Testis (tissue), 2 donors: ENCODE measurements around the gene VGLL2.

Source experiments
- POLR2A ChIP-seq: fragments of 450-650 bp; IDR thresholded peaks from one replicate; pipeline ENCODE4 v1.6.1; 2017; ENCODE audit warnings: antibody characterized with exemption, mild to moderate bottlenecking, moderate library complexity
- TF ChIP-seq, protein P1 (sequence below), 3 experiments: fragments of 450-650 bp in 2 of 3; fragments of 200-600 bp in 1 of 3; sonication (generic) in 1 of 3; IDR thresholded peaks; one replicate each; pipeline ENCODE4 v1.5.1; 2016 to 2019; ENCODE audit warnings: antibody characterized with exemption in 3 of 3, mild to moderate bottlenecking in 2 of 3, moderate library complexity in 1 of 3

DNA sequence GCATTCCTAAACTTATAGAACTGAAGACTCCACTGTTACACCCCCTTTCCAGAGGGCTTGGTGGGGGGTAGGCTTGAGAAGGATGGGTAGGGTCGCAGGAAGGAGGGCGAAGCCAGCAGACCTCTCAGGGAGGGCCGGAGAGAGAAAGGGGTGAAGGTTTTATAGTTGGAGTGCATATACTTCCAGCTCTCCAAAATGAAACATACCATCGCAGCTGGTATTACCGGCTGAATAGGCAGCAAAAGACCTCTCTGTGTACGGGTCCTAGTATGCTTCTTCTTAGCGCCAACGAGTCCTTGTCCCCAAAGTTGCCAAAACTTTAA is 1.0 kb upstream of the VGLL2 start:
- TF ChIP-seq, protein P1, sequence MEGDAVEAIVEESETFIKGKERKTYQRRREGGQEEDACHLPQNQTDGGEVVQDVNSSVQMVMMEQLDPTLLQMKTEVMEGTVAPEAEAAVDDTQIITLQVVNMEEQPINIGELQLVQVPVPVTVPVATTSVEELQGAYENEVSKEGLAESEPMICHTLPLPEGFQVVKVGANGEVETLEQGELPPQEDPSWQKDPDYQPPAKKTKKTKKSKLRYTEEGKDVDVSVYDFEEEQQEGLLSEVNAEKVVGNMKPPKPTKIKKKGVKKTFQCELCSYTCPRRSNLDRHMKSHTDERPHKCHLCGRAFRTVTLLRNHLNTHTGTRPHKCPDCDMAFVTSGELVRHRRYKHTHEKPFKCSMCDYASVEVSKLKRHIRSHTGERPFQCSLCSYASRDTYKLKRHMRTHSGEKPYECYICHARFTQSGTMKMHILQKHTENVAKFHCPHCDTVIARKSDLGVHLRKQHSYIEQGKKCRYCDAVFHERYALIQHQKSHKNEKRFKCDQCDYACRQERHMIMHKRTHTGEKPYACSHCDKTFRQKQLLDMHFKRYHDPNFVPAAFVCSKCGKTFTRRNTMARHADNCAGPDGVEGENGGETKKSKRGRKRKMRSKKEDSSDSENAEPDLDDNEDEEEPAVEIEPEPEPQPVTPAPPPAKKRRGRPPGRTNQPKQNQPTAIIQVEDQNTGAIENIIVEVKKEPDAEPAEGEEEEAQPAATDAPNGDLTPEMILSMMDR (IDR thresholded peaks at IDR 0.05) = no peak
- TF ChIP-seq POLR2A = no peak
